Transverse colon (tissue), 3 donors: ENCODE results near the gene IL19.

ENCODE experiments used
- CTCF ChIP-seq, 5 experiments: fragments of 200-600 bp in 3 of 5; fragments of 450-650 bp in 2 of 5; sonication (generic) in 3 of 5; IDR thresholded peaks; 1 replicate in 2 of 5; 2 replicates in 3 of 5; pipeline ENCODE4 v1.5.1; 2016 to 2017; ENCODE audit warnings: antibody characterized with exemption in 5 of 5, inconsistent platforms in 3 of 5, mild to moderate bottlenecking in 2 of 5, moderate library complexity in 1 of 5
- EP300 ChIP-seq: sonication (generic); formaldehyde crosslinking; IDR thresholded peaks from one replicate; pipeline ENCODE4 v1.6.1; 2017; ENCODE audit warnings: antibody characterized with exemption, low read depth
- POLR2A ChIP-seq: fragments of 450-650 bp; IDR thresholded peaks from one replicate; pipeline ENCODE4 v1.6.1; 2016; ENCODE audit warnings: antibody characterized with exemption, mild to moderate bottlenecking, moderate library complexity

- TF ChIP-seq POLR2A (no peak), CTCF (IDR thresholded peaks at IDR 0.05) (no peak), EP300 (no peak)
Observed at GRCh38 chr1:206839857-206840256, 69.3 kb downstream of the IL19 start.
